Stimulated activated CD8-positive, alpha-beta memory T cell treated with anti-CD3 and anti-CD28 coated beads, Interleukin-12 subunit alpha, Interleukin-12 subunit beta, amount 100 ng/mL, for 24 hours (primary cell): ENCODE measurements around the gene RFC3.
A peak's percentile ranks its signal among the peaks of the same experiment; 100 is the strongest.
"Not testable (repeated sequence)": the region's sequence is repeated elsewhere in the genome, so short reads cannot be mapped to it uniquely, and the experiment has no call there.

Experiments used
- DNase-seq: peaks from one replicate; pipeline ENCODE4 v3.0.0-alpha.2; 2020; ENCODE audit errors: extremely low read depth

RFC3 gene

GRCh38 chr13:33817901-33818706, at the start of gene RFC3:
Gene RFC3 (plus strand): TSS chr13:33818149. CDS start chr13:33818179, 30 bp downstream.
- DNase-seq, result peak; percentile 82

- no peak for DNase-seq
Measured at GRCh38 chr13:33771296-33771695, 46.7 kb upstream of the RFC3 start.

GRCh38 chr13:33773790-33774462, 44.0 kb upstream of the RFC3 start:
- DNase-seq, result no peak

- no peak for DNase-seq
Measured at GRCh38 chr13:33775339-33776108, 42.4 kb upstream of the RFC3 start.

- DNase-seq, result no peak
Measured at GRCh38 chr13:33776239-33776881, 41.6 kb upstream of the RFC3 start.

GRCh38 chr13:33782631-33783030, 35.3 kb upstream of the RFC3 start:
- DNase-seq, result no peak

GRCh38 chr13:33783212-33783611, 34.7 kb upstream of the RFC3 start:
- DNase-seq, result not testable (repeated sequence)

GRCh38 chr13:33784738-33785137, 33.2 kb upstream of the RFC3 start:
- DNase-seq, result no peak

- no peak for DNase-seq
Measured at GRCh38 chr13:33785384-33785783, 32.6 kb upstream of the RFC3 start.

- no peak for DNase-seq
Measured at GRCh38 chr13:33787051-33787591, 30.8 kb upstream of the RFC3 start.

- DNase-seq, result no peak
Measured at GRCh38 chr13:33789066-33789606, 28.8 kb upstream of the RFC3 start.

- DNase-seq, result no peak
Measured at GRCh38 chr13:33789739-33790138, 28.2 kb upstream of the RFC3 start.

- DNase-seq, result no peak
Measured at GRCh38 chr13:33793726-33794125, 24.2 kb upstream of the RFC3 start.

- no peak for DNase-seq
Measured at GRCh38 chr13:33794576-33794975, 23.4 kb upstream of the RFC3 start.

GRCh38 chr13:33796095-33796494, 21.9 kb upstream of the RFC3 start:
- DNase-seq, result no peak

- no peak for DNase-seq
Measured at GRCh38 chr13:33797622-33798021, 20.3 kb upstream of the RFC3 start.

GRCh38 chr13:33798023-33798422, 19.9 kb upstream of the RFC3 start:
- DNase-seq, result no peak

- no peak for DNase-seq
Measured at GRCh38 chr13:33799950-33800592, 17.9 kb upstream of the RFC3 start.

GRCh38 chr13:33800646-33801186, 17.2 kb upstream of the RFC3 start:
- DNase-seq, result no peak

- DNase-seq, result no peak
Measured at GRCh38 chr13:33806470-33807248, 11.3 kb upstream of the RFC3 start.
